Germinal center (tissue), 1 donor: ENCODE measurements around the gene BLVRA.
"Not testable (repeated sequence)": the region's sequence is repeated elsewhere in the genome, so short reads cannot be mapped to it uniquely, and the experiment has no call there.

Experiments used
- DNase-seq: peaks from one replicate; pipeline ENCODE4 v3.0.0; 2012; ENCODE audit warnings: mixed read lengths, low spot score

Gene BLVRA

GRCh38 chr7:43769281-43769680, 10.8 kb downstream of the BLVRA start:
- DNase-seq = no peak

- DNase-seq = no peak
Observed at GRCh38 chr7:43769791-43770465, 11.4 kb downstream of the BLVRA start.

DNA sequence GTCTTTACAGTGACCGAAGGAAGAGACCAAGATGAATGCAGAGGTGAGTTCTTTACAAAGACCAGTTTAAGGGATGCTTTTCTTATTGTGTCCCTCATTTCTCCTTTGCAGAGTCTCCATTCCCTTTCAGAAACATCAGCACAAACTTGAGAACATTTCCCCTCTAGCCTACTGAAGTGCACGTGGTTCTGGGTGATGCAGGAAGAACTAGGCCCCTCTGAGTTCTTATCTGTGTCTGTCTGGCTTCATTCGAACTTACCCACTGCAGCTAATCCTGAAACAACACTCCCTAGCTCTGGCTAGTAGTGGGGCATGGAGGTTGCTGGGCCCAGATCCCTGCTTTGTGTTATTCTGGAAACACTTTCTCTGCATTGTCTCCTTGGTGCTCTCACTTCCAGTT, 12.6 kb downstream of the BLVRA start:
- DNase-seq = no peak

DNA sequence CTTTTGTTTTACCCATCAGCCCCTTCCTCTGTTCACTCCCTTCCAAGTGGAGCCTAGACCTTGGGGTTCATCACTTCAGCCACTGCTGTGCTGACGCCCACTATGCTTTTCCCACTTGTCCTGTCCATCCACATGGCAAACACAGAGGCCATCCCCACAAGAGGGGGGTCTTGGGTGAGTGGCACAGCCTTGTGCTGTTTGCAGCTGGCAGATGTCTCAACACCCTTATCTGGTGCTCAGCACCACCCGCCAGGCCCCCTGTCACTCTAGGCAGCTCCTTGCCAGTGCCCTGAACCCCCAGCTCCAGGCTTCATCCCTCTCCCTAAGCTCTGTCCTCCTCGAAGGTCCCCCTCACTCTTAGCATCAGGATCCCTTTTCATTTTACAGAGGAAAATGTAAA, 13.1 kb downstream of the BLVRA start:
- no peak for DNase-seq

DNA sequence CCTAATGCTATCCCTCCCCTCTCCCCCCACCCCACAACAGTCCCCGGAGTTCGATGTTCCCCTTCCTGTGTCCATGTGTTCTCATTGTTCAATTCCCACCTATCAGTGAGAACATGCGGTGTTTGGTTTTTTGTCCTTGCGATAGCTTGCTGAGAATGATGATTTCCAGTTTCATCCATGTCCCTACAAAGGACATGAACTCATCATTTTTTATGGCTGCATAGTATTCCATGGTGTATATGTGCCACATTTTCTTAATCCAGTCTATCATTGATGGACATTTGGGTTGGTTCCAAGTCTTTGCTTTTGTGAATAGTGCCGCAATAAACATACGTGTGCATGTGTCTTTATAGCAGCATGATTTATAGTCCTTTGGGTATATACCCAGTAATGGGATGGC, 14.8 kb downstream of the BLVRA start:
- not testable (repeated sequence) for DNase-seq

DNA sequence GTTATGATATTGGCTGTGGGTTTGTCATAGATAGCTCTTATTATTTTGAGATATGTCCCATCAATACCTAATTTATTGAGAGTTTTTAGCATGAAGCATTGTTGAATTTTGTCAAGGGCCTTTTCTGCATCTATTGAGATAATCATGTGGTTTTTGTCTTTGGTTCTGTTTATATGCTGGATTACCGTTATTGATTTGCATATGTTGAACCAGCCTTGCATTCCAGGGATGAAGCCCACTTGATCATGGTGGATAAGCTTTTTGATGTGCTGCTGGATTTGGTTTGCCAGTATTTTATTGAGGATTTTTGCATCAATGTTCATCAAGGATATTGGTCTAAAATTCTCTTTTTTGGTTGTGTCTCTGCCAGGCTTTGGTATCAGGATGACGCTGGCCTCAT, 16.8 kb downstream of the BLVRA start:
- not testable (repeated sequence) for DNase-seq

DNA sequence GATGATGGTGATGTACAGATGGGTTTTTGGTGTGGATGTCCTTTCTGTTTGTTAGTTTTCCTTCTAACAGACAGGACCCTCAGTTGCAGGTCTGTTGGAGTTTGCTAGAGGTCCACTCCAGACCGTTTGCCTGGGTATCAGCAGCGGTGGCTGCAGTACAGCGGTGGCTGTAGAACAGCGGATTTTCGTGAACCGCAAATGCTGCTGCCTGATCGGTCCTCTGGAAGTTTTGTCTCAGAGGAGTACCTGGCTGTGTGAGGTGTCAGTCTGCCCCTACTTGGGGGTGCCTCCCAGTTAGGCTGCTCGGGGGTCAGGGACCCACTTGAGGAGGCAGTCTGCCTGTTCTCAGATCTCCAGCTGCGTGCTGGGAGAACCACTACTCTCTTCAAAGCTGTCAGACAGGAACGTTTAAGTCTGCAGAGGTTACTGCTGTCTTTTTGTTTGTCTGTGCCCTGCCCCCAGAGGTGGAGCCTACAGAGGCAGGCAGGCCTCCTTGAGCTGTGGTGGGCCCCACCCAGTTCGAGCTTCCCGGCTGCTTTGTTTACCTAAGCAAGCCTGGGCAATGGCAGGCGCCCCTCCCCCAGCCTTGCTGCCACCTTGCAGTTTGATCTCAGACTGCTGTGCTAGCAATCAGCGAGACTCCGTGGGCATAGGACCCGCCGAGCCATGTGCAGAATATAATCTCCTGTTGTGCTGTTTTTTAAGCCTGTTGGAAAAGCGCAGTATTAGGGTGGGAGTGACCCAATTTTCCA, 20.0 kb downstream of the BLVRA start:
- not testable (repeated sequence) for DNase-seq

DNA sequence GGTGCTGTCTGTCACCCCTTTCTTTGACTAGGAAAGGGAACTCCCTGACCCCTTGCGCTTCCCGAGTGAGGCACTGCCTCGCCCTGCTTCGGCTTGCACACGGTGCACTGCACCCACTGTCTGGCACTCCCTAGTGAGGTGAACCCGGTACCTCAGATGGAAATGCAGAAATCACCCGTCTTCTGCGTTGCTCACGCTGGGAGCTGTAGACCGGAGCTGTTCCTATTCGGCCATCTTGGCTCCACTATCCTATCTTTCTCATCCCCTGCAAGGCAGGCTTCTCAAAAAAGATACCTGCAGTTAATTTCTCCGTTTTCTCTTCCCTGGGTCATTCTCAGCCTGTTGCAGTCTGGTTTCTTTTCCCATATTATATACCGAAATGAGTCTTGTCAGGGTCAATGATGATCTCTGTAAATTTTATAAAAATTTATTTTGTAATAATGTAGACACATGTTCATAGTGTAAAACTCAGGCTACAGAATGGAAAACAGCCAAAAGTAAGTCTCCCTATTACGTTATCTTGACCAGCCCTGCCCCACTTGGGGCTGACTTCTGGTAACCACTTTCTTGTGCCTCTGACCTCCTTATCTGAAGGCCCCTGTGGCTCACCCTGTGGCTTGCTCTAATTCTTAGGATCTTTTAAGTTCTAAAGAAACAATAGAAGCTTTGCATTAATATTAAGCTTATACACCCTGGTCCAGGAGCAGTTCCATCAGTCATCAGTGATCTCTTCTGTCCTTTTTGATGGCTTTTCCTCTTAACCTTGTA, 20.7 kb downstream of the BLVRA start:
- DNase-seq = no peak

DNA sequence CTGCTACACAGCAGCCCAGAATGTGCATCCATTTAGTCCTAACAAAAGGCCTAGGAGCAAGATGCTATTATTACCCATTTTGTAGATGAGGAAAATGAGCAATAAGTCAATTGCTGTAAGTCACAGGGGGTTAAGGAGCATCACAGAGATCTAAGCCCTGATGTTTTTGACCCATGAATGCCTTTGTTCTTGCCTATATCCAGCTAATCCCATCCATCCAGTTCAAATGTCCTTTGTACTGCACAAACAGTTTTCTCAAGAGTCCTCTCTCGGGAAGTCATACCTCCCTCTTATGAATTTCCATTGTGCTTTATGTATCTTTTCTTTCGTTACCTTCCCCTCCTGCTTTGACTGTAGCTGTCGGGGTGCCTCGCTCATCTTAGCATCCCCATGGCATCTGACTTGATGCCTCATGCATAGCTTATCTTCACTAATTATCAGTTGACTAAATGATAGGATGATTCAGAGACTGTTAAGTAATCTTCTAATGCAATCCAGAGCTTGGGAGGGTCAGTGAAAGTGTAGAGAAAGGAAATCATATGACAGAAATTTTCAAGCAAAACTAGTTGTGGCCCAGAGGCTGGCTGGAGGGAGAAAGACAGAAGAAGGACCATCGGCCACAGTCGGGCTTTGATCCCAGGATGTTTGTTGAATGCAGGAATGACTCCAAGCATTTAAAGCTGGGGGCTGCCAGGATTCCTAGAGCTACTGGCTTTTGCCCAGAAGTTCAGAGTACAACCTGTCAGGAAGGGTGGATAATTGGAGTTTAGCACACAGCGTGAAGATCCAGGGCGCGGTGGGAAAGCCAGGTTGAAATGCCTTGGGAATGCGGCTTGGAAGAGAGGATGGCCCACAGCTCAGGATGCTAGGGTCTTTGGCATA, 23.5 kb downstream of the BLVRA start:
- no peak for DNase-seq

- DNase-seq = no peak
Observed at GRCh38 chr7:43782768-43783555, 24.5 kb downstream of the BLVRA start.

- DNase-seq = no peak
Observed at GRCh38 chr7:43784030-43784584, 25.6 kb downstream of the BLVRA start.

DNA sequence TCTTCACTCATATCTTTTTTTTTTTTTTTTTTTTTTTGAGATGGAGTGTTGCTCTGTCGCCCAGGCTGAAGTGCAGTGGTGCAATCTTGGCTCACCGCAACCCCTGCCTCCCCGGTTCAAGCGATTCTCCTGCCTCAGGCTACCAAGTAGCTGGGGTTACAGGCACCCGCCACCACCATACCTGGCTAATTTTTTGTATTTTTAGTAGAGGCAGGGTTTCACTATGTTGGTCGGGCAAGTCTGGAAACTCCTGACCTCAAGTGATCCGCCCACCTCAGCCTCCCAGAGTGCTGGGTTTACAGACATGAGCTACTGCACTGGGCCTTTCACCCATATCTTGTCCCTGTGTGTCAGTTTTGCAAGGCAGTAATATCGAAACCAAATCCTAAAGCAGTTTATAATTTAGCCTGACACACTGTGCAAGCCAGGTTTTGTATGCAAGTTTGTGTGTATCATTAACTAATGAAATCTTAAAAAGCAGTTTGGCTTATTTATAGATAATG, 26.2 kb downstream of the BLVRA start:
- not testable (repeated sequence) for DNase-seq

DNA sequence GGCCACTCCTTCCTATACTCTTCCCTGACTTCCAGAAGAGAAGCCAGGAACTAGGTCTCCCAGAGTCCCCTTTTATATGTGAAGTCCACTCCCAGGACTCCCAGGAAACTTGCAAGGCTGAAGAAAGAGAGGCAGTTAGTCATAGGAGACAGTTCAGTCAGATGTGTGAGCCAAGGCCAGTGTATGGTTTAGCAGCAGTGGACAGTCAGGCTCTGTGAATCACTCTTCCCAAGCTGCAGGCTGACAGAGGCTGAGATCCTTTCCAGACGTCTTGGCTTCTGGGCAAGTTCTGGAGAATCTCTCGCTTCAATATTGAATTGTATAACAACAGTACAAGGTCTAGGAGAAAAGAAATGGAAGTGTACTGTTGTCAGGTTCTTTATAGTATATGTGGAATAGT, 26.9 kb downstream of the BLVRA start:
- no peak for DNase-seq

DNA sequence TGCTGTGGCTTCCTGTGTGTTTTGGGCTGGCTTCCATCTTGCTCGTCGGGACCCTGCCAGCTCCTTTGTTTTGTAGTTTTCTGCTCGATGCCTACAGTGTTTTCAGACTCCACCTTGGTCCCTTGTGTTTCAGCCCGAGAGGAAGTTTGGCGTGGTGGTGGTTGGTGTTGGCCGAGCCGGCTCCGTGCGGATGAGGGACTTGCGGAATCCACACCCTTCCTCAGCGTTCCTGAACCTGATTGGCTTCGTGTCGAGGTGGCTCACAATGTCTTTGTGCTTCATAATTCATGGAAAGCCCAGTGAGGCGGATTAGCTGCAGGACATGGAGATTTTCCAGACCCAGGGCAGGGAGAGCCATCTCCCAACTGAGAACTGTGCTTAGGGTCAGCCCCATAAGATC, 29.3 kb downstream of the BLVRA start:
- no peak for DNase-seq

- DNase-seq = no peak
Observed at GRCh38 chr7:43790006-43790405, 31.5 kb downstream of the BLVRA start.

DNA sequence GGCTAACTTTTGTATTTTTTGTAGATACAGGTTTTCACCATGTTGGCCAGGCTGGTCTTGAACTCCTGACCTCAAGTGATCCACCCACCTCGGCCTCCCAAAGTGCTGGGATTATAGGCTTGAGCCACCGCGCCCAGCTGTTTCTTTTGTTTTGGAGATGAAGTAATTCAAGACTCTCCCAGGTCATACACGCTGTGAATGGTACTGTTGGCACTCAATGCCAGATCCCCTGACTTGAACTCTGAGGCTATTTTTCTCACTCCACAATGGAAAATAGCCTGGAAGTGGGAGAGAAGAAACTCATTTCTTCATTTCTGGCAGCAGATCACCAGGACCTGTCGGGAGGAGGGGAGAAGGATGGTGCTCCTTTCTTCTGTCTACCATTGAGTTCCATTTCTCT, 32.4 kb downstream of the BLVRA start:
- no peak for DNase-seq

GRCh38 chr7:43791665-43792064, 33.2 kb downstream of the BLVRA start:
- DNase-seq = no peak

DNA sequence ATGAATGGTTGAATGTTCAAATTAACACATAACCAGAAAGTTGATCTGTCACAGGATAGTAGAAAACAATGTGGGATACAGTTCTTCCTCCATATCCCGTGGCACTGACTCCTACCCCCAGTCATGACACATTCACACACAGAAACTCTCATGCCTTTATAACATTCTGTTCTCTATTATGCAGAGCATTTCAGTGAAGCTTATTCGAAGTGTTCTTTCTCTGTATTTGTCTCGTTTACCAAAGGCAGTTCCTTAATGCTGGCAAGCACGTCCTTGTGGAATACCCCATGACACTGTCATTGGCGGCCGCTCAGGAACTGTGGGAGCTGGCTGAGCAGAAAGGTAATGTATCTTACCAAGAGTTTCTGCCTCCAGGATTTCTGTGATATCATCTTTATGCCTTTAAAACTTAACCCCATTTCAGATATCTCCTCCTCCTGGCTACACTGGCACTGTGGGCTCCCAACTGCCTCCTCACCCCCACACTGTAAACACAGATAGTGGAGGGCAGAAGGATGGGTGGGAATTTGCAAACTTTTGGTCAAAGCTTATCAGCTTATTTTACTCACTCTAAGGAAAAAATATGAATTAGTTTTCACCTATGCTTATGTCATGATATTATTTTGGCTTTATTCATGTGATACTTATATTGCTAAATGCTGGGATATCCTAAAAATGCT, 34.1 kb downstream of the BLVRA start:
- no peak for DNase-seq

GRCh38 chr7:43799605-43800004, 41.1 kb downstream of the BLVRA start:
- DNase-seq = no peak

- no peak for DNase-seq
Observed at GRCh38 chr7:43803865-43804264, 45.4 kb downstream of the BLVRA start.
